Lower leg skin (tissue), 3 donors: ENCODE measurements around the gene DLGAP1.

Experiments used
- CTCF ChIP-seq, 3 donors: fragments of 450-650 bp; IDR thresholded peaks; one replicate each; pipeline ENCODE4 v1.5.1; 2016; ENCODE audit warnings: antibody characterized with exemption in 3 of 3, mild to moderate bottlenecking in 3 of 3, moderate library complexity in 2 of 3
- POLR2A ChIP-seq, 2 donors: fragments of 450-650 bp; IDR thresholded peaks; one replicate each; pipeline ENCODE4 v1.6.1; 2016 to 2017; ENCODE audit warnings: antibody characterized with exemption in 2 of 2, mild to moderate bottlenecking in 1 of 2, moderate library complexity in 1 of 2

- no peak for TF ChIP-seq CTCF (IDR thresholded peaks at IDR 0.05)
- no peak for TF ChIP-seq POLR2A (IDR thresholded peaks at IDR 0.05)
Observed at GRCh38 chr18:3855966-3856365, 599.1 kb downstream of the DLGAP1 start.
